HG02840 (cell line): ENCODE measurements around the gene STIMATE.

Experiments
- ATAC-seq: cut with Tn5 transposase; IDR thresholded peaks from one replicate; pipeline ENCODE4 v1.9.1; 2021; ENCODE audit warnings: mild to moderate bottlenecking, moderate library complexity, moderate number of reproducible peaks; ENCODE audit not compliant: unreplicated experiment, low FRiP score

Gene STIMATE

DNA sequence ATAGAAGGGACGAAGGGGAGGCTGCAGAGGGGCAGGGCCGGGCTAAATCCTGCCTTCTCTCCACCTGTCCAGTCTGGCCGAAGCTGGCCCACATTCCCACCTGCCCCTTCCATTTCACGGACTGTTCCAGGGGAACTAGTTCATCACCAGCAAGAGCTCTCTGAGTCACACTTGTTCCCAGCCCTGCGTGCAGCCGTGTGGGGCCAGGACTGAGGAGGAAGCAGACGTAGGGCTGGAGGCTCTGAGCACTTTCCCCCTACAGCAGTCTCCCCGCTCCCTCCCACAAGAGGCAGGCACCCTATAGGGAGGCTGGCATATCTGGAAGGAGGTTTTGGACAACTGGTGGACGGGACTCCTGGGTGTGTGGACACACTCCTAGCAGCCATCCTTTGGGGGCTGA is 69.9 kb downstream of the STIMATE start:
- no peak for ATAC-seq

DNA sequence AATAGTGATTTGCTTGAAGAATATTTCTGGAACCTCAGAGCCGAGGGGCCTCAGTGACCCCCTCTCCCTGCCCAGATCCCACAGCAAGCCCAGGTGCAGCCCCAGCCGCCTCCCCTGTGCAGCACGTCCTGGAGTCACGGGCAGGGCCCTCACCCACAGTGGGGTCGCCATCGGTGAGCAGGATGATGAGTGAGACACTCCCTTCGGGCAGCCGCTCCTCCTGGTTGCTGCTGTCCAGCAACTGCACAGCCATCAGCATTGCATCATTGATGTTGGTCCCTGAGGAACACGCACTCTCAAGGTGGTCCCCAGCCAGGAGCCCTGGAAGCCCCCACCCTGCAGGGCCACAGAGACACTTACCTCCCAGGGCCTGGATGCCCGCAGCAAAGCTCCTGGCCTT is 73.3 kb downstream of the STIMATE start:
- no peak for ATAC-seq

DNA sequence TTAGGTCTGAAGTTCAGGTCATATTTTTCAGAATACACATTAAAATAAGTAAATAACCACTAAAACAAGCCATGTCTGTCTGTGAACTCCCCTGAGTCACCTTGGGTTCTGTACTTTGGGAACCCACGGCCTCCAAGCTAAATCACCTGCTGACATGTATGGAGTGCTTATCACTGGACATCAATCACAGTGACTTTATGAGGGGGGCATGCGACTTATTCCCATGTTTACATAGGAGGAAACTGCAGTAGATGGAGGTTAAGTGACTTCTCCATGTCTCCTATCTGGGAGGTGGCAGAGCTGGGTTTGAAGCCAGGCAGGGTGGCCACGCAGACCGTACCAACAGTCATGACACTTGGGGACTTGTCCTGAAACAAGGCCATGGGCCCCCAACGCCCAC is 75.0 kb downstream of the STIMATE start:
- no peak for ATAC-seq

DNA sequence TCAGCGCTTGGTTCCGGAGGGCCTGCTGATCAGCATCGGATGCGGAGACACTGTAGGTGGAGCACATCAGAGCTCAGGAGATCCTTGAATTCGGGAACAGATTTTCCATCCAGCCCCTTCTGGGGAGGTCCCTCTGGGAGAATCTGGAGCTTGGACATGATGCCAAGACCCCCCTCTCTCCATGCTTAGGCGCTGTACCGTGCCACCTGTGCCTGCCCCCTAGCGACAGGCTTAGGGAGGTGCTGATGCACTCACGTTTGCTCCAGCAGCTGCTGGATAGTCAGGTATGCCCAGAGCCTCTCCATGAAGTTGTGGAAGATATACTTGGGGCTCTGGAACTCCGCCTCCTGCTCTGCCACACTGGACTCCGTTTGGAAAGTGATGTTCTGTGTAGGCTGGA is 76.6 kb downstream of the STIMATE start:
- ATAC-seq: no peak

DNA sequence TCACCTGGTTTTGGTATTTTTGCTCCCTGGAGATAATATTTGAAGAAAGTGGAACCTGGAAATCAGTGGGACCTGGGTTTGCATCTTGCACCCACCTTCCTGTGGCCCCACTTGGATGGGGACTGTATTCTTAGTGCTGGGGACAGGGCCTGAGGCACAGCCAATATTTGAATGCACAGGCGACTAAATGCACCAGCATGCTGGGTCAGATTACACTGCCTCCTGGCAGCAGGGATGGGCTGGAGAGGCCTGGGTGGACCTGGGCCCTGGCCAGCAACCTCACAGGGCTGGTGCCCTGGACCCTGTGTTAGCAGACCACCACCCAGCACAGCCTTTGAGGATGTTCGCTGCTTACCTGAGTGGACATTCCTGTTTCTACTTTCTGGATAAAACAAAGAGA is 77.4 kb downstream of the STIMATE start:
- ATAC-seq: no peak

DNA sequence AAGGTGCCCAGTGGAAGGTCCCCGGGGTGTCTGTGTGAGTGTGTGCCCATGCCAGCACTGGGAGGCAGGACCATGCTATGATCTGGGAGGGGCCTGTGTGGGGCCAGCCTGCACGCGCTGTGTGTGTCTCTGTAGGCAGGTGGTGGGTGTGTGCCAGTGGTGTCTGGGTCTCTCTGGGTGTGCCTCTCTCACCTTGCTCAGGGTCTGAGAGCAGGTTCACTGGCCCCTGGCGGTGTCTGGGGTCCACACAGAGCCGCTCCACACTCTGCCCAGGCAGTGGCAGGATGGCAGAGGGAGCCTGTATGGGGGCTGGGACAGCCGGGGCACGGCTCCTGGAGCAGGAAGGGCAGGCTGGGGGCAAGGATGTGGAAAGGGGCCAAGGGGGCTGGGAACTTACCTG is 79.5 kb downstream of the STIMATE start:
- ATAC-seq: no peak

DNA sequence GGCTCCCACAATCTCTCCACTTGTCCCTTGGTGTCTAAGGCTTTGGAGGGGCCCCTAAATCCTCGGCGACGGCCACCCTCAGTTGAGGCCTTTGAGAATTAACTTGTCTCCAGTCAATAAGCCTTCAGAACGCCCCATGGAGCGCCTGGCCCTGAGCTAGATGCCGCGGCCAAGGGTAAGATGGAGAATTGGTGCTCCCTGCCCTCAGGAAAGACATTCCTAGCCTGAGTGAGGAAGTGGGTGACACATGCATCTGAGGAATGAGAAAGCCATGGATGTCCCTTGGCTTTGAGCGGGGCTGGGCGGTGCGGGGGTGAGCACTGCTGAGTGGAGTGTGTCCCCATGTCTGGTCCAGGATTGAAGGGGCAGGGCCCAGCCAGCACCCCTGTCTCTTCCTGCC is 80.1 kb downstream of the STIMATE start:
- no peak for ATAC-seq

DNA sequence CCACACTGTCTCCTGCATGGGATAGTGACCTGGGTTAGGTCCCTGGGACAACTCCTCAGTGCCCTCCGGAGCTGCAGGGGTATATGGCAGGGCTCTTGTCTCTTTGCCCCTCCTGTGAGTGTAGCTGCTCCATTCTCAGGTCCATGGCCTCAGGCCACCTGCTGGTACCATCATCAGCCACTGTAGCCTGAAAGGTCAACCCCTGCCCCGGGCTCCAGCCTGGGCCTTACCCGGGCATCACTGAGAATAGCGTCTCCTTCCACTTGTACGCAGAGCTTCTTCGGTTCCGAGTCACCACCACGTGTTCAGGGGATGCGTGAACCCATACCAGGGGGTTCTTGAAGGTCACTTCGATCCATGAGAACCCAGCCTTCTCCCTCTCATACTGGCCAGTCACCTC is 80.7 kb downstream of the STIMATE start:
- ATAC-seq: no peak

DNA sequence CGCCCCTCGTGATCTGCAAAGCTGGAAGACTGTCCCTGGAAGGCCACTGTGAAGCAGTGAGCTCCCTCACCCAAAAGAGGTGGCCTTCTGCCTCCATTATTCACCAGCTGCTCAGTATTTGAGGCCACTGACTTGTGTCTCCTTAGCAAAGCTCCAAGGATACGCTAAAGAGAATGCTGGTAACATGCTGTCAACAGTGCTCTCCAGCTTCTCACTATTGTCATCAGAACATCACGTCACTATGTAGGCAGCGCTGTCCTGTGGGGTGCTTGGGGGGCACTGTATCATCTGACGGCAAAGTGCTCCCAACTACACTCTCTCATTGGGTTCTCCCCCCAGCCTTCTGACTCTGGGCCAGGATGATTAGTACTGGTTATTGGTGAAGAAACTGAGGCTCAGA is 81.1 kb downstream of the STIMATE start:
- ATAC-seq: no peak

DNA sequence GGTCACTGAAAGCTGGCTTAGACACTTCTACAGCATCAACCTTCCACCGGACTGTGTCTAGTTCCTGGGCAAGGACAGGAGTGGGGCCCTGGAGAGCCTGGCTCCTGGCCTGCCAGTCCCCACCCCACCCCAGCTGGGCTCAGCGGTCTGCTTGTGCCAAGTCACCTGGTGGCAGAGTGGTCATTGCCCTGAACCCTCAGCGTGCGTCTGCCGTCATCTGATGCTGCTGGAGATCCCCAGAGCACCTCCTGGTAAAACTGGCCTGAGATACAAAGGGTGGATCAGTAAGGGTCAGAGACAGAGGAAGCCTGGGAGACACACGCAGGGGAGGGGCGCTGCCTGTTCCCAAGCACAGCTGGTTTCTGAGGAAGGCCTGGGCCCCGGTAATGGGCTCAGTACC is 83.5 kb downstream of the STIMATE start:
- ATAC-seq: no peak

DNA sequence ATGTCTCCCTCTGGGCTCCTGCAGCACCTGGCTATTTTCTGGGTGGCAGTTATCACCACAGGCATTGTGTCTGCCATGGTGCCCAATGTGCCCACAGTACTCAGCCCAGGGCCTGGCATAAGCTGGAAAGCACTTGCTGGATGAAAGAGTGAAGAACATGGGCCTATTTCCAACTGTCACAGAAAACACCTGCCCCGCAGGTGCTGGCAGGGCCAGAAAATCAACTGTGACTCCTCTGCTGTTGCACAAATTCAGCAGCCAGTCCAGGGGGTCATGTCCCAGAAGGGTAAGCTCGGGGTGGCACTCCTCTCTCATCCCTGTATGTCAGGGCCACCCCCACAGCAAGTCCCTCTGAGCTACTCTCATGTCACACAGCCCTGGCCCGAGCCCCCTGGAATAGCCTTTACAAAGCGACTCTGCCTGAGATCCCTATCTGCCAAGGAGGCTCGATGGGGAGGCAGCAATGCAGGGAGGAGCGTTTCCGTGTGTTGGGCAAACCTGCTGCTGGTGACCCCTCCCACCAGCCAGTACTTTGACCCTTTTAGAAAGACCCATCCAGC is 85.8 kb downstream of the STIMATE start:
- no peak for ATAC-seq

DNA sequence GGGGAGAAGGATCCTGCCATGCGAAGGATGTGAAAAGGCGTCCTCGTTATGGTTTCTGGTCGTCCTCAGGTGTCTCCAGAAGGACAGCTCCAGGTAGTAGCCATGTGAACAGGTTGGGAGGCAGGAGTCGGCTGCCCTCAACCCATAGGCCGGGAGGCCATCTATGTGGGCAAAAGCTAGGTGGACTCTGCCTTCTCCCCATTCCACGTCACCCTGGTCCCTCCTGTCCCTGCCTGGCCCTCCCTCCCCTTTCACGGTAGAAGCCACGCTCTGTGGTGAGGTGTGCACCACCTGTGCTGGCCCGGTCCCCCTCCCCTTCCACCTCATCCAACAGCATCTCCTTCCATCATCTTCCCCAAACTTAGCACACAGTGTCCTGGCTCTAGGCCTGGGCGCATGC is 86.4 kb downstream of the STIMATE start:
- ATAC-seq: no peak

DNA sequence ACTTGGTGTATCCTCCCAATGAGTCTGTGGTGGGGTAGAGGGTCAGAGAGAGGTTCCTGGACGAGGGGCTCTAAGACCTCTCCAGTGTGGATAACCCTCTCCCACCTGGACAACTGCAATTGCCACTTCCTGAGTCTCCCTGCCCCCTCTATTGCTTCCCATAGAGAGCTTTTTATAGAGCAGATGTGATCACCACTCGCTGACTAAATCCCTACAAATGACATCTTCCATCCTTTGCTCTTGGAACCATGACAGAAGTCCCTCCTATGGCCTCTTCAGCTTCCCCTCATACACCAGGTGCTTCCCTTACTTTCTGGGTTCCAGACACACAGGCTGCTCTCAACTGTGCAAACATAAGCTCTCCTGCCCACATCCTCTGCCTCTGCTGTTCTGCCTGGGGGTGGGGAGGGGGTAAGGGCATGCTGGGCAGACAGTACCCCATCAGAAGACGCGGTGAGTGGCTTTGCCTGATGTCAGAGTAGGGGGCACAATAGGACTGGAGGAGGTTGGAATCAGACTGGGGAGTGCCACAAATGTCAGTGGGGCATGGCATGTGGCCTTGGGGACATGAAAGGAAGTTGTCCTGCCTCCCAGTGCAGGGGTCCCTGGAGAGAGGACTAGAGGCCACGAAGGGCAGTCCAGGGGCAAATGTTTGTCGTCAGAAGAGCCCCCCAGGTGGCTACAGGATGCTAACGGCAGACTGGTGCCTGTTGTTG is 87.5 kb downstream of the STIMATE start:
- ATAC-seq: no peak

DNA sequence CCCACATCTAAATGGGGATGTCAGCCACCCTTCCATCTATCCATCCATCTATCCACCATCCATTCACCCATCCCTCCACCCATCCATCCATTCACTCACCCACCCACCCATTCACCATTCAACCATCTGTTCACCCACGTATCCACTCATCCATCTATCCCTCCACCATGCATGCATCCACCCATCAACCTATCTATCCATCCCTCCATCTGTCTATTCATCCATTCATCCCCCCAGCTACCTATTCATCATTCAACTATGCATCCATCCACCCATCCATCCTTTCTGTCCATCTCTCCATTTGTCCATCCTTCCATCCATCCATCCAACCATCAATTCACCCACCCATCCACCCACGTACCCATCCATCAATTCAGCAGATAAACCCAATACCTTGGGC is 88.2 kb downstream of the STIMATE start:
- no peak for ATAC-seq

DNA sequence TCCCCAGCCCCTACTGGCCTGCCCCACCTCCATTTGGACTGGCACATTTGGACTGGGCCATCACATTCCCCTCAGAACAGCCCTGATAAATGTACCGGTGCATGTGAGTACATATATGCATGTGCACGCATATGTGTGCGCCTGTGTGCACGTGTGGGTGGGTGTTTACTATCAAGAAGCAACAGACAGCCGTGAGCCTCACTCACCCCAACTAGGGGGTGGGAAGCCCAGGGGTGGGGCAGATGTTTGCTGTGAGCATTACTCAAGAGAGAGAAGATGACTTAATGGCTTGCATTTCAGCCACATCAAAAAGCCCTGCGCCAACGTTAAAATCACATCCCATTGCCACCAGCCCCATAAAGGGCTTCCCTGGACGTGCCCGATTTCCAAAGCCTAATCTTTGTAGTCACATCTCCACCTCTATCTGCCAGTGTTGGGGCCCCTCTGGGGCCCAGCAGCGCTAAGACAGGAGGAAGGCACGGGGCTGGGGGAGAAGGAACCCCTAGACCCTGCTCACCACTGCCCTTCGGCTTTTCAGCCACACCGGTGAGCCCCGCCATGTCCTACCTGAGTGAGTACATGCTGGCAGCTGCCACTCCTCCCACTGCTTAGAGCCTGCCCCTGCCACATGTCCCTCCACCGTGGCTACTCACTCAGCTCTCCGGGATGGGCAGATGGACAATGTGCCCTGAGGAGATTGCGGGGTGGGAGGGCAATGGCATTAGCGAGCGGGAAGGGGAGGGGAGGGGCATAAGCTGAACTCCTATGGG is 91.9 kb downstream of the STIMATE start:
- ATAC-seq: no peak

DNA sequence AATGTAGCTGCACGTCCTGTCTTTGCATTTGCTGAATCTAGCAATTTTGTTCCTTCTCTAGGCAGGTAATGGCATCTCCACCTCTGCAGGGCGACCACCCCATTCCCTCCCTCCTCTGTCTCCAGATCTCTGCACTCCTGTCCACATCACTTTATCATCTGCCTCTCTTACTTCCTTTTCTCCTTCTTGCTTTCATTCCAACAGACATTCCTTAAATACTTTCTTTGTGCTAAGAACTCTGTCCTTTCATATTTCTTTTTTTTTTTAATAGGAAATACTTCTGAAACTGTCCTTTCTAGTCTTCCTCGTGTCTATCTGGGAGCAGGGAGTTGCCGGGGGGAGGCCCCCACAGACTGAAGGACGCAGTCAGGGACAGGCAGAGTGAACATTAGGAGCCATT is 95.5 kb downstream of the STIMATE start:
- ATAC-seq: no peak

DNA sequence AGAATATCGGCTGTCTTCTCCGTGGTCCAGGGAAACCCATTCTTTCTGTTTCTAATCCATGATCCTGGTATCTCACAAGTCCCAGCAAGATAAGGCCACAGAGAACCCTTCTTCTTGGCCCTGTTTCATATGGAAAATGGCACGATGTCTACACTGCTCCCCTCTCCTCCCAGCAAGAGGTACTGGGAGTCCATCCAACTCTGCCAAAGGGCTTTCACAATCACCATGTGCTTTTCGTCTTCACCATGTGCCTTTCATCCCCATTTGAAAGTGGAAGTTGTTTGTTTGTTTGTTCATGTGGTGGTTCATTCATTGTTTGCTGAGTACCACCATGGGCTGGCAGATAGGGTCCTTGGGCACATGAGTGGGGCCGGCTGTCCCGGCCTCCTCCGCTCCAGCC is 97.3 kb downstream of the STIMATE start:
- no peak for ATAC-seq

DNA sequence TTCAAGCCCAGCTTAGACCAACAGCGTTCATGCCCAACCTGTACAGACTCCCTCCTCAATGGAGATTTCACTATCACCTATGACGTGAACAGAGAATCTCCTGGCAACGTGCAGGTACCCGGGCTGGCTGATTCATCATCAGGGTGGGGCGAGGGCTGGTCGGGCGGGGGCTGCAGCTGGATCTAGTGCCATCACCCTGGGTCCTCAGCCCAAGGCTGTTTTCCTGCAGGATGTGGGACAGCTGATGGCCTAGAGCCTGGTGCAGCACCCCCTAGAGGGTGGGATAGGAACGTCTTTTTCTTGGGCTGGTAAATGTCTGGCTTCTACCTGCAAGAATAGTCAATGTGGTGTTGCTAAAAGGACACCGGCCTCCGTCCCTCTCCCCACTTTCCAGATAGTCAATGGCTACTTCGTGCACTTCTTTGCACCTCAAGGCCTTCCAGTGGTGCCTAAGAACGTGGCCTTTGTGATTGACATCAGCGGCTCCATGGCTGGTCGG is 98.3 kb downstream of the STIMATE start:
- no peak for ATAC-seq

DNA sequence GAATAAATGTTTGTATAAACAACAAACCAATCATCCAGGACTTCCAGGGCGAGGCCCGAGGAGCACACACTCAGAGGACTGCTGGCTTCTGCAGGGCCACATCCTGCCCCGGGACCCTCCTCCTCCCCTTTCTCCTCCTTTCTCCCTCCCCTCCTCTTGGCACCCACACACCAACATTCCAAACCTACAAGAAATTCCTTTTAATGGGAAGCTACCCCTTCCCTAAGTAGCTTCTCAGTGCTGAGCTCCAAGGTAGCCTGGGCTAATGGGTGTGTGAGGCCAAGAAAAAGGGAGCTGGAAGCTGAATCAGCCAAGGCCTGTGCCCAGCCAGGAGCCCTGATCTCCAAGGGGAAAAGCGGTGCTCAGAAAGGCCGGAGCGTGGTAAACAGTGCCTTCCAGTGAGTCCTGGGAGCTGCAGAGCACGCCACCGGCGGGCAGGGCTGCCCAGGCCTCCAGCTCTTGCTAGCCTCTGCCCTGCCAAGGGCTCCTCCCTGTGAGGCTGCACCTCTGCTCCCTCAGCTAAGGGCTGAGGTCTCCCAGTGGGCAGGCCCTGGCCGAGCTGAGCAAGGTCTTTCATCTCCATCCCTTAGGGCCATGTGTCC is 98.9 kb downstream of the STIMATE start:
- no peak for ATAC-seq

DNA sequence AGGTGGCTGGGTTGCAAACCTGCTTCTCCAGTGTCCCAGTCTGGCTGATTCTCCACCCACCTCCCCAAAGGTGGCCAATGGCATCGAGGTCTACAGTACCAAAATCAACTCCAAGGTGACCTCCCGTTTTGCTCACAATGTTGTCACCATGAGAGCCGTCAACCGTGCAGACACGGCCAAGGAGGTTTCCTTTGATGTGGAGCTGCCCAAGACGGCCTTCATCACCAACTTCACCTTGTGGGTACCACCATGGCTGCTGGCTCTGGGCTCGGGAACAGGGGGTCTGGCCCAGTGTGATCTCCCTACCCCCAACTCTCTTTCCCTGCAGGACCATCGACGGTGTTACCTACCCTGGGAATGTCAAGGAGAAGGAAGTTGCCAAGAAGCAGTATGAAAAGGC is 100.9 kb downstream of the STIMATE start:
- ATAC-seq: no peak

DNA sequence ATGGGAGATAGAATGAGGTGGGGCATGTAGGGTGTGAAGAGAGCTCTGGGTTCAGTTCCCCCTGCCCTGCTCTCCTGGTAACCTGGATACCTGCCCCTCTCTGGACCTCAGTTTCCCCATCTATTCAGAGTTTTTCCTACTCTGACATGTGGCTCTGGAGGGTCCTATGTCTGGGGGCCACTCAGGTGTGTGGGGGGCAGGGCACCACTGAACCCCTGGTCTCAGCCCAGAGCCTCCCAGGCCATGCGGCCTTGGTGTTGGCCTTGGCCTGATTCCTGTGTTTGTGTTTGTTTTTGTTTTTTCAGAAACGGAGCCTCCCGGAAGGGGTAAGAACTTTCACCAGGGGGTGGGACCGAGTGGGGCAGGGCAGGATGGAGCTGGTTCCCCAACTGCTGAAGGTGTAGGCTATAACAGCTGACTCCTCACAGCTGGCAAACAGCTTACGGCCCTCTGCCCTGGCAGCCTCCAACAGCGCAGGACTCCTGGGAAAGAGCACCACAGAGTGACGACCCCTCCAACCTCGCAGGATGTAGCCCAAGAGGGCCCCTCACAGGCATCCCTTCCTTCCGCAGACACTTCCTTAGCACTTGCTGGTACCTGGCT is 101.9 kb downstream of the STIMATE start:
- ATAC-seq: no peak
